AG09319 (cell line): Measurements from ENCODE around the gene INSR.
"Not testable (repeated sequence)": the region's sequence is repeated elsewhere in the genome, so short reads cannot be mapped to it uniquely, and the experiment has no call there.

Experiments used
- DNase-seq: peaks from one replicate; pipeline ENCODE4 v3.0.0-alpha.2; 2010; ENCODE audit warnings: low read depth; ENCODE audit errors: extremely low read depth
- CTCF ChIP-seq: IDR thresholded peaks from 2 replicates; pipeline ENCODE4 v1.5.1; 2011; ENCODE audit warnings: low read depth, mild to moderate bottlenecking, inconsistent platforms, low read length, moderate library complexity

Gene INSR

DNA sequence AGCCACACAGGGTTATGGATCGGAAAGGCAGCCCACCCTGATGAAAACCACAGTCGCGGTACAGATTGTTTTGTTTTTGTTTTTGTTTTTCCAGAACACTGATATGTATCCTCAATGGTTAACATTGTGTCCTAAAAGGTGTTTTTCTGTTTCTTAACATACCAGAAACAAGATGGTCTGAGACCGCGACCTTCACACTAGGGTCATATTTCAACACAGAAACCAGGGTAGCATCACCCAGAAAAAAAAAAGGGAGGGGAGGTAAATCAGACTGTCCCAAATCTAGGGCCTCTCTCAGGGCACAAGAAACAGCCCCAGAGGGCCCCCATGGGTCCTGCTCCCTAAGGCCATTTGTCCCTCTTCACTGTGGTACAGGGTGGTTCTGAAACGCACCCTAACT, 66.5 kb downstream of the INSR start:
- no peak for DNase-seq
- no peak for TF ChIP-seq CTCF

DNA sequence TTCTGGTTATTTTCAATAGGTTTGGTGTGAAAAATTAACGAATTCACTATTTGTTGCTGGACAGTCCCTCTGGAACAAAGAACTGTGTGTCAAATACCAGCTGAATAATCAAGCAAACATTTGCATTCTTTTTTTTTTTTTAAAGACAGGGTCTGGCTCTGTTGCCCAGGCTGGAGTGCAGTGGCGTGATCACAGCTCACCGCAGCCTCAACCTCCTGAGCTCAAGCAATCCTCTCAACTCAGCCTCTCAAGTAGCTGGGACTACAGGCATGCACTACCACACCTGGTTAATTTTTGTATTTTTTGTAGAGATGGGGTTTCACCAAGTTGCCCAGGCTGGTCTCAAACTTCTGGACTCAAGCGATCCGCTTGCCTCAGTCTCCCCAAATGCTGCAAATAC, 67.1 kb downstream of the INSR start:
- DNase-seq = not testable (repeated sequence)

DNA sequence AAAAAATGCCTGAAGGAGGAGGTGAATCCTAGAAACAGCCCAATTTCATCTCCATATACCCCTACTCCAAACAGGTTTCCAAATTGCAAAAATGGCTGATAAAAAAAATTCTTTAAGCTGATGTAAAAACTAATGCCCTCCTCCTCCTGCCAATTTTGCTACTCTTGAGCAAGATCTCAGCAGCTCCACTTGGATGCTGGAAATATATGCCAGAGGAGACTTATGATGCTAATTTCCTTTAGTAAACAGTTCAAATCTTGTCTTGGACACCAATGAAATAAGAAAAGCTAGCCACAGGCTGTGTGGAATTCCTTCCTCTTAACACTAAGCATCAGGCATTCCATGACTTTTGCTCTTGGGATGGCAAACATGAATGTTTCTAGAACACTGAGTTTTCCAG, 67.5 kb downstream of the INSR start:
- no peak for TF ChIP-seq CTCF
- no peak for DNase-seq

DNA sequence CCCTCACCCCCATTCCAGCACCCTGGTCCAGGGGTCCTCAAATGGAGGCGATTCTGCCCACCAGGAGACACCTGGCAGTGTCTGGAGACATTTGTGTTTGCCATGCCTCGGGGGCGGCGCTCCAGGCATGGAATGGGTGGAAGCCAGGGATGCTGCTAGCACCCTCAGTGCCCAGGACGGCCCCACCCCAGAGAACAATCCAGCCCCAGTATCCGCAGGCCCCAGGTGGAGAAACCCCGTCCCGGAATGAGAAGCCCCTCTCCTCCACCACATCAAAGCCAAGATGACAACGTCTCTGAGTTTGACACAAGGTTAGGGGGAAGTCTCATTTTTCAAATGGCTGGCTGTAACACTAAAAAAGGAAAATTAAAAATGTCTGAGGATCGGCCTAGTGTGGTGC, 68.5 kb downstream of the INSR start:
- no peak for TF ChIP-seq CTCF
- no peak for DNase-seq

- no peak for DNase-seq
- TF ChIP-seq CTCF = no peak
These were observed 69.2 kb downstream of the INSR start for GRCh38 chr19:7224995-7225394.

DNA sequence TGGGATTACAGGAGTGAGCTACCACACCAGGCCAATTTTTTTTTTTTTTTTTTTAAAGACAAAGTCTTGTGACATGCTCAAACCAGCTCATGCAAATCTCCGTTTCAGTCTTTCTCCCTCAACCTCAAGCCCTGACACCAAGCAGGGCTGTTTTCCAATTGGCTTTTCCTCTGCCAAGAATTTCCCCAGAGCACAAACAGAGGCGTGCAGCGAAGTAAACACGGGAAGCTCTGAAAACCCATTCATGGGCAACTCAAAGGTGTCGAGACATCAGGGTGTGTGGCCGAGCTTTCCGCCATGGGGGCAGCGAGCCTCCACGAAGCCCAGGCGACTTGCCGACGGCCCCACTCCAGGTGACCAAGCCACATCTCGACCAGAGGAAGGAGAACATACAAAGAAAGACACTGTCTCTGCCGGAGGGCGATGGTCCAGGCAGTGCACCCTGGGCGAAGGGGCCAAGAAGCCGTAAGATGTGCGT, 70.0 kb downstream of the INSR start:
- no peak for DNase-seq
- no peak for TF ChIP-seq CTCF

DNA sequence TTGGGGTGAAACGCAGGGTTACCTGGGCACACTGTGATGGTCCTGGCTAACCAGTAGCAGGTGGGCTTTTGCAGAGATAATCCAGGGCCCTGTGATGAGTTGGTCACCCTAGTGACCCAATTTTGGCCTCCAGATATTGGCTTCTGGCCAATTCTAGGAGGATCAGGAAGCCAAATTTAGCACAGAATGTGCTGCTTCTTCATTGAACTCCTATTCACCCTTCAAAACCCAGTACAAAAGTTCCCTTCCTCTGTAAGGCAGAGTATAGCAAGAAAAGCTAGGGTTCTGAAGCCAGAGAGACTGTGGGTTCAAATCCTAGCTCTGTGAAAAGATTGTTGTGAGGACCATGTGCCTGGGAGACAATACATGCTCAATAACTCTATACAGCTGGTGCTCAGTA, 70.8 kb downstream of the INSR start:
- DNase-seq = no peak
- no peak for TF ChIP-seq CTCF

GRCh38 chr19:7219056-7219455, 75.2 kb downstream of the INSR start:
- no peak for TF ChIP-seq CTCF
- no peak for DNase-seq
